ACC112 (cell line): ENCODE measurements around the gene PRAMEF20.
"Not testable (repeated sequence)": the region's sequence is repeated elsewhere in the genome, so short reads cannot be mapped to it uniquely, and the experiment has no call there.

Source experiments
- H2AFZ ChIP-seq: fragments of 200-600 bp; sonication (generic); one replicate; pipeline ENCODE4 v1.6.0; 2017; ENCODE audit warnings: antibody characterized with exemption, low read length; ENCODE audit not compliant: unreplicated experiment
- H3K27ac ChIP-seq: fragments of 200-600 bp; sonication (generic); 2 replicates; pipeline ENCODE4 v1.5.1; 2014; ENCODE audit warnings: low read depth, mild to moderate bottlenecking, antibody characterized with exemption, low read length, moderate library complexity
- H3K27me3 ChIP-seq: fragments of 200-600 bp; sonication (generic); 2 replicates; pipeline ENCODE4 v1.6.1; 2014; ENCODE audit warnings: mild to moderate bottlenecking, antibody characterized with exemption, low read length, moderate library complexity, mixed read lengths; ENCODE audit not compliant: insufficient read depth
- H3K36me3 ChIP-seq: fragments of 200-600 bp; sonication (generic); 2 replicates; pipeline ENCODE4 v1.6.1; 2016; ENCODE audit warnings: mild to moderate bottlenecking, antibody characterized with exemption, low read length, moderate library complexity, mixed read lengths; ENCODE audit not compliant: insufficient read depth
- H3K4me1 ChIP-seq: fragments of 200-600 bp; sonication (generic); one replicate; pipeline ENCODE4 v1.6.1; 2016; ENCODE audit warnings: low read length, mixed read lengths; ENCODE audit not compliant: insufficient read depth, unreplicated experiment, control insufficient read depth
- H3K4me3 ChIP-seq: fragments of 200-600 bp; sonication (generic); 2 replicates; pipeline ENCODE4 v1.5.1; 2014; ENCODE audit warnings: mild to moderate bottlenecking, low read depth, low read length
- H3K79me2 ChIP-seq: fragments of 200-600 bp; sonication (generic); one replicate; pipeline ENCODE4 v1.6.0; 2016; ENCODE audit warnings: low read length; ENCODE audit not compliant: control insufficient read depth, unreplicated experiment, insufficient read depth

Gene PRAMEF20

GRCh38 chr1:13430495-13430894 is 20.2 kb downstream of the PRAMEF20 start:
- no peak overlapping the region for H3K4me3 ChIP-seq
- no peak overlapping the region for H3K27ac ChIP-seq
- H3K79me2 ChIP-seq, result no peaks in the 10 kb centered on the region

GRCh38 chr1:13432251-13432650 is 22.0 kb downstream of the PRAMEF20 start:
- Histone ChIP-seq H2AFZ (no peak overlapping the region), H3K4me1 (no peaks in the 10 kb centered on the region), H3K27me3 (no peaks in the 10 kb centered on the region), H3K4me3 (no peak overlapping the region), H3K36me3 (no peaks in the 10 kb centered on the region), H3K79me2 (no peaks in the 10 kb centered on the region), H3K27ac (no peak overlapping the region)

More at GRCh38 chr1:13430495-13430894, 20.2 kb downstream of the PRAMEF20 start:
- H3K36me3 ChIP-seq, result no peaks in the 10 kb centered on the region
- no peaks in the 10 kb centered on the region for H3K4me1 ChIP-seq
- no peaks in the 10 kb centered on the region for H3K27me3 ChIP-seq
- H2AFZ ChIP-seq, result no peak overlapping the region

DNA sequence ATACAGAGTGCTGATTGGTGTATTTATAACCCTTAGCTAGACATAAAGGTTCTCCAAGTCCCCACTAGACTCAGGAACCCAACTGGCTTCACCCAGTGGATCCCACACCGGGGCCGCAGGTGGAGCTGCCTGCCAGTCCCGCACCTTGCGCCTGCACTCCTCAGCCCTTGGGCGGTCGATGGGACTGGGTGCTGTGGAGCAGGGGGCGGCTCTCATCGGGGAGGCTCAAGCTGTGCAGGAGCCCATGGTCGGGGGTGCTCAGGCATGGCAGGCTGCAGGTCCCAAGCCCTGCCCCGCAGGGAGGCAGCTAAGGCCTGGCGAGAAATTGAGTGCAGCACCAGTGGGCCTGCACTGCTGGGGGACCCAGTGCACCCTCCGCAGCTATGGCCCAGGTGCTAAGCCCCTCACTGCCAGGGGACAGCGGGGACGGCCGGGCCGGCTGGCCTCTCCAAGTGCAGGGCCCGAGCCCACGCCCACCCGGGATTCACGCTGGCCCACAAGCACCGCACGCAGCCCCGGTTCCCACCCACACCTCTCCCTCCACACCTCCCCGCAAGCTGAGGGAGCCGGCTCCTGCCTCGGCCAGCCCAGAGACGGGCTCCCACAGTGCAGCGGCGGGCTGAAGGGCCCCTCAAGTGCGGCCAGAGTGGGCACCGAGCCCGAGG is 23.6 kb downstream of the PRAMEF20 start:
- not testable (repeated sequence) for H3K27ac ChIP-seq, H3K4me3 ChIP-seq, H3K79me2 ChIP-seq, H3K4me1 ChIP-seq, H3K36me3 ChIP-seq, H3K27me3 ChIP-seq, H2AFZ ChIP-seq

GRCh38 chr1:13435458-13435857 is 25.2 kb downstream of the PRAMEF20 start:
- no peaks in the 10 kb centered on the region for H3K79me2 ChIP-seq
- H3K4me1 ChIP-seq, result no peaks in the 10 kb centered on the region
- no peaks in the 10 kb centered on the region for H3K36me3 ChIP-seq
- no peak overlapping the region for H3K27ac ChIP-seq
- no peak overlapping the region for H2AFZ ChIP-seq
- H3K4me3 ChIP-seq, result no peak overlapping the region
- no peaks in the 10 kb centered on the region for H3K27me3 ChIP-seq

GRCh38 chr1:13439104-13439783 is 29.0 kb downstream of the PRAMEF20 start:
- H2AFZ ChIP-seq, H3K4me1 ChIP-seq, H3K4me3 ChIP-seq, H3K27ac ChIP-seq, H3K27me3 ChIP-seq, H3K79me2 ChIP-seq, H3K36me3 ChIP-seq: not testable (repeated sequence)

- no peak overlapping the region for H2AFZ ChIP-seq
These were observed 33.2 kb downstream of the PRAMEF20 start for GRCh38 chr1:13443335-13443979.

GRCh38 chr1:13450204-13450603 is 40.0 kb downstream of the PRAMEF20 start:
- H2AFZ ChIP-seq, result no peak overlapping the region
- H3K4me1 ChIP-seq, result no peaks in the 10 kb centered on the region
- no peak overlapping the region for H3K27ac ChIP-seq
- H3K27me3 ChIP-seq, result no peaks in the 10 kb centered on the region
- no peak overlapping the region for H3K4me3 ChIP-seq
- H3K79me2 ChIP-seq, result no peaks in the 10 kb centered on the region
- H3K36me3 ChIP-seq, result no peaks in the 10 kb centered on the region

More at GRCh38 chr1:13443335-13443979, 33.2 kb downstream of the PRAMEF20 start:
- no peaks in the 10 kb centered on the region for H3K4me1 ChIP-seq
- no peak overlapping the region for H3K27ac ChIP-seq
- no peaks in the 10 kb centered on the region for H3K36me3 ChIP-seq
- no peak overlapping the region for H3K4me3 ChIP-seq
- no peaks in the 10 kb centered on the region for H3K79me2 ChIP-seq
- no peaks in the 10 kb centered on the region for H3K27me3 ChIP-seq

GRCh38 chr1:13451399-13451965 is 41.2 kb downstream of the PRAMEF20 start:
- H3K79me2 ChIP-seq, result no peaks in the 10 kb centered on the region
- H2AFZ ChIP-seq, result no peak overlapping the region
- H3K4me1 ChIP-seq, result no peaks in the 10 kb centered on the region
- H3K36me3 ChIP-seq, result no peaks in the 10 kb centered on the region
- no peaks in the 10 kb centered on the region for H3K27me3 ChIP-seq
- H3K4me3 ChIP-seq, result no peak overlapping the region
- H3K27ac ChIP-seq, result no peak overlapping the region

GRCh38 chr1:13456904-13457532 is 46.8 kb downstream of the PRAMEF20 start:
- Histone ChIP-seq H2AFZ (no peak overlapping the region), H3K4me3 (no peak overlapping the region), H3K27me3 (no peaks in the 10 kb centered on the region), H3K27ac (no peak overlapping the region), H3K4me1 (no peaks in the 10 kb centered on the region), H3K79me2 (no peaks in the 10 kb centered on the region), H3K36me3 (no peaks in the 10 kb centered on the region)

DNA sequence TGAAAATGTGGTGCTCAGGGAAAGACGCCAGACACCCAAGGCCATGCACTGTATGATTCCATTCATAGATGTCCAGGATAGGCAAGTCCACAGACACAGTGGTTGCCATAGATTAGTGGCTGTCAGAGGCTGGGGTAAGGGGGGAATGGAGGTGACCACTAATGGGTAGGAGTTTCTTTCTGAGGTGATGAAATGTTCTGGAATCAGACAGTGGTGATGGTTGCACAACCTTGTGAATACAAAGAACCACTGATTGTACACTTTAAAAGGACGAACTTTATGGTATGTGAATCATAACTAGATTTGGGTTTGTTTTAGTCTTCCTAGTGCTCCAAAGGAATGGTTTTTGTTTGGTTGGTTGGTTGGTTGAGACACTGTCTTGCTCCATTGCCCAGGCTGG is 51.7 kb downstream of the PRAMEF20 start:
- Histone ChIP-seq H3K4me1 (no peaks in the 10 kb centered on the region), H3K27ac (no peak overlapping the region), H3K27me3 (no peaks in the 10 kb centered on the region), H3K4me3 (no peak overlapping the region), H2AFZ (no peak overlapping the region), H3K36me3 (no peaks in the 10 kb centered on the region), H3K79me2 (no peaks in the 10 kb centered on the region)
